AG09309 (cell line): ENCODE data around the gene RORB.

Experiments used
- DNase-seq: peaks from one replicate; pipeline ENCODE4 v3.0.0-alpha.2; 2010; ENCODE audit warnings: low read depth
- H3K4me3 ChIP-seq: 2 replicates; pipeline ENCODE4 v1.5.1; 2011; ENCODE audit warnings: mild to moderate bottlenecking, low read depth, low read length, moderate library complexity; ENCODE audit not compliant: control insufficient read depth
- CTCF ChIP-seq: IDR thresholded peaks from 2 replicates; pipeline ENCODE4 v1.5.1; 2011; ENCODE audit warnings: mild to moderate bottlenecking, low read depth, low read length, inconsistent platforms; ENCODE audit not compliant: insufficient read depth, control insufficient read depth; ENCODE audit errors: missing control alignments

RORB gene

DNA sequence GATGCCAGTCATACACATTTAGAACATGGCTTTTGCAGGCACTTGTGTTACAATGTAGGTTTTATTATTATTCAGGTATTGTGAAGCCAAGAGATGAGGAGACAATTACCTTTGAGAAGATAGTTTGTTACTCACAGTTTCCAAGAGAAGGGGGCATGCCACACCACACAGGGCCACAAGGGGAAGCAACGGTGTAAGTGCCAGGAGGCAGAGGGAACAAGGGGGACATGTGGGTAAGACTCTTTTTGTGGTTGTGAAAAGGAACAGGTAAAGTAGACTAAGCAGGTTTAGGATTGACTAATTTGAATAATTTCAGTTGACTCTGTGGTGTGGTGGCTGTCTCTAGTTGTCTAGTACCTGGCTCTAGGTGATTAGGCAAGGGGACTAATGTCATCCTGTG lies 199.4 kb downstream of the RORB start:
- no peak overlapping the region for H3K4me3 ChIP-seq
- DNase-seq = no peak
- no peak for TF ChIP-seq CTCF

GRCh38 chr9:74697535-74697934 lies 200.4 kb downstream of the RORB start:
- no peak overlapping the region for H3K4me3 ChIP-seq
- TF ChIP-seq CTCF = no peak
- DNase-seq = no peak

DNA sequence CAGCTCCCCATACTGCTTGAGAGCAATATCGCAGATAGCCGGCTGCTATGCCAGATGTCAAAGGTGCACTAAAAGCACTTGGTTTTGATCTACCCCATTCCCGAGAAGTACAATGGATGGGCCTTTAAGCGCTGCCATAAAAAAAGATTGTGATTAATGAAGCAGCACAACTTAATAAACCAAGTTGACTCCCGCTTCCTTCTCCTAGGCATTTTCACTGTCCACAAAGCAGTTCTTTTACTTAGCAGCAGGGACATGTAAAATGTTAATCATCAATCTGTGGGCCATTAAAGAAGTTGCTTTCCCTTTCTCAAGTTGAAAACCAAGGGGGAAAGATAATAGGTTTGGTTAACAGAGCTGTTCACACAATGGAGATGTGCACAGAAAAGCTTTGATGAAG lies 214.2 kb downstream of the RORB start:
- H3K4me3 ChIP-seq = no peak overlapping the region
- DNase-seq = no peak
- no peak for TF ChIP-seq CTCF

DNA sequence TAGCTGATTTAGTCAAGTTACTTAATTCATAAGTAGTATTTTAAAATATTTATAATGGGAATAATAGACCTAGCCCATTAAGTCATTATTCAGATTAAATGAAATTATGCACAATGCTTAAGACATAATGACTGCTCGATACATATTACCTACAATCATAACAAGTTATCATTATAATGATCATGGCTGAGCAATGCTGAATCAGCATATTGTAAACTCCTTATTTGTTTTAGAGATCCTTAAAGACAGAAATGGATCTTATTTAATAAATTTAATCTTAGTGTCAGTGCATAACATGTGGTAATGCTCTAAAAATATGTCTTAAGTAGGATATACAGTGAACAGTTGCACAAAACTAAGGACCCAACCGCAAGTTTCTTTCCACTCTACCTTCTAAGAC lies 221.6 kb downstream of the RORB start:
- DNase-seq = no peak
- no peak for TF ChIP-seq CTCF
- H3K4me3 ChIP-seq = no peak overlapping the region

- no peak for TF ChIP-seq CTCF
- no peak for DNase-seq
- no peak overlapping the region for H3K4me3 ChIP-seq
These were observed 222.2 kb downstream of the RORB start for GRCh38 chr9:74719306-74719705.

GRCh38 chr9:74721696-74722660 lies 224.8 kb downstream of the RORB start:
- TF ChIP-seq CTCF = no peak
- no peak for DNase-seq
- H3K4me3 ChIP-seq = no peak overlapping the region
